Suprapubic skin (tissue), 4 donors: Measurements from ENCODE around the gene SND1. TPM values are rescaled to one million over a fixed set of nuclear protein-coding genes. Genes with fewer than 3 reads are reported as not detected.

Experiments
- DNase-seq, 2 donors: peaks; one replicate each; pipeline ENCODE4 v3.0.0-alpha.2; 2019; ENCODE audit warnings: low spot score in 2 of 2
- H3K27ac ChIP-seq: fragments of 200-600 bp; sonication (generic); one replicate; pipeline ENCODE4 v1.5.1; 2019
- H3K27me3 ChIP-seq: fragments of 200-600 bp; sonication (generic); one replicate; pipeline ENCODE4 v1.5.1; 2019
- H3K36me3 ChIP-seq: fragments of 200-600 bp; sonication (generic); one replicate; pipeline ENCODE4 v1.5.1; 2019
- H3K4me1 ChIP-seq: fragments of 200-600 bp; sonication (generic); one replicate; pipeline ENCODE4 v1.5.1; 2019
- H3K4me3 ChIP-seq: fragments of 200-600 bp; sonication (generic); one replicate; pipeline ENCODE4 v1.5.1; 2019; ENCODE audit warnings: mild to moderate bottlenecking
- H3K9me3 ChIP-seq: fragments of 200-600 bp; sonication (generic); one replicate; pipeline ENCODE4 v1.5.1; 2019
- EP300 ChIP-seq: sonication (generic); formaldehyde crosslinking; IDR thresholded peaks from one replicate; pipeline ENCODE4 v1.6.1; 2017; ENCODE audit warnings: antibody characterized with exemption
- POLR2A ChIP-seq, 2 donors: fragments of 450-650 bp; IDR thresholded peaks; one replicate each; pipeline ENCODE4 v1.6.1; 2017; ENCODE audit warnings: antibody characterized with exemption in 2 of 2, mild to moderate bottlenecking in 2 of 2, moderate library complexity in 2 of 2
- POLR2AphosphoS5 ChIP-seq, 3 donors: sonication (generic); formaldehyde crosslinking; IDR thresholded peaks; one replicate each; pipeline ENCODE4 v1.6.1; 2017; ENCODE audit warnings: antibody characterized with exemption in 3 of 3
- WGBS: methylation state at CpG from one replicate; pipeline ENCODE4 v1.1.5; 2018; 5-methylcytosine and 5-hydroxymethylcytosine counted together
- total RNA-seq, 4 donors: library from RNA; depleted of rRNA; stranded (reverse); fragments of >200 nt; gene quantifications; one replicate each; pipeline ENCODE4 v1.1.0, GENCODE V29; 2016
- TF ChIP-seq, protein P1 (sequence below), 2 donors: fragments of 200-600 bp in 1 of 2; fragments of 450-650 bp in 1 of 2; sonication (generic) in 1 of 2; IDR thresholded peaks; one replicate each; pipeline ENCODE4 v1.5.1; 2016 to 2019; ENCODE audit warnings: antibody characterized with exemption in 2 of 2, mild to moderate bottlenecking in 1 of 2, moderate library complexity in 1 of 2

The SND1 gene
- total RNA-seq, 4 donors from 2014 or later, result 72.2 to 99.8 (median 77.2) TPM

GRCh38 chr7:127690337-127690736 is 38.3 kb downstream of the SND1 start:
- 94% methylated on average over 3 of the region's 3 CpGs for WGBS
- TF ChIP-seq, protein P1, sequence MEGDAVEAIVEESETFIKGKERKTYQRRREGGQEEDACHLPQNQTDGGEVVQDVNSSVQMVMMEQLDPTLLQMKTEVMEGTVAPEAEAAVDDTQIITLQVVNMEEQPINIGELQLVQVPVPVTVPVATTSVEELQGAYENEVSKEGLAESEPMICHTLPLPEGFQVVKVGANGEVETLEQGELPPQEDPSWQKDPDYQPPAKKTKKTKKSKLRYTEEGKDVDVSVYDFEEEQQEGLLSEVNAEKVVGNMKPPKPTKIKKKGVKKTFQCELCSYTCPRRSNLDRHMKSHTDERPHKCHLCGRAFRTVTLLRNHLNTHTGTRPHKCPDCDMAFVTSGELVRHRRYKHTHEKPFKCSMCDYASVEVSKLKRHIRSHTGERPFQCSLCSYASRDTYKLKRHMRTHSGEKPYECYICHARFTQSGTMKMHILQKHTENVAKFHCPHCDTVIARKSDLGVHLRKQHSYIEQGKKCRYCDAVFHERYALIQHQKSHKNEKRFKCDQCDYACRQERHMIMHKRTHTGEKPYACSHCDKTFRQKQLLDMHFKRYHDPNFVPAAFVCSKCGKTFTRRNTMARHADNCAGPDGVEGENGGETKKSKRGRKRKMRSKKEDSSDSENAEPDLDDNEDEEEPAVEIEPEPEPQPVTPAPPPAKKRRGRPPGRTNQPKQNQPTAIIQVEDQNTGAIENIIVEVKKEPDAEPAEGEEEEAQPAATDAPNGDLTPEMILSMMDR (IDR thresholded peaks at IDR 0.05), result no peak
- TF ChIP-seq POLR2AphosphoS5 (IDR thresholded peaks at IDR 0.05), result no peak
- TF ChIP-seq POLR2A (IDR thresholded peaks at IDR 0.05), result no peak
- no peak for TF ChIP-seq EP300
- Histone ChIP-seq H3K4me3 (no peak overlapping the region), H3K36me3 (peaks cover 54% of the 10 kb centered on the region), H3K4me1 (peaks cover 3% of the 10 kb centered on the region), H3K27me3 (no peaks in the 10 kb centered on the region), H3K27ac (no peak overlapping the region), H3K9me3 (no peaks in the 10 kb centered on the region)
- DNase-seq, result no peak

DNA sequence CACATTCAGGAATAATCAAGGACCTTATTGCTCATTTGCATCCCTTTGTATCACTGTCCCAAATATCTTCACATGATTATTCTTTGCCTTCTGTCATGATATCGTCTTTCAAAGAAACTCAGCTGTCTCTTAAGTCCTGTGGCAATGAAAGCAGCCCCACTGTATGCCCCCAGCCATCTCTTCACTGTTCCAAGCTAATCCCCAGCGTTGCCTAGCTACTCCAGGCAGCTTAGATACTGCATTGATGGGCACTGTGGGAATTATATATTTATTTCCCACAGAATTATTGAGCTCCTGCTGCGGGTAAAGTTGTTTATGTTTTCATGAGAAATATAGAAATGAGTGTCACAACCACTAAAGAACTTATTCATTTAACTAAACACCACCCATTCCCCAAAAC is 38.8 kb downstream of the SND1 start:
- Histone ChIP-seq H3K36me3 (peaks cover 58% of the 10 kb centered on the region), H3K4me1 (peaks cover 3% of the 10 kb centered on the region), H3K9me3 (no peaks in the 10 kb centered on the region), H3K27me3 (no peaks in the 10 kb centered on the region), H3K4me3 (no peak overlapping the region), H3K27ac (no peak overlapping the region)
- 93% methylated on average over 3 of the region's 3 CpGs for WGBS
- TF ChIP-seq POLR2A (IDR thresholded peaks at IDR 0.05) (no peak), EP300 (no peak), POLR2AphosphoS5 (IDR thresholded peaks at IDR 0.05) (no peak)
- TF ChIP-seq, protein P1 (IDR thresholded peaks at IDR 0.05), result no peak
- DNase-seq, result no peak

GRCh38 chr7:127692200-127692599 is 40.2 kb downstream of the SND1 start:
- TF ChIP-seq POLR2AphosphoS5 (IDR thresholded peaks at IDR 0.05) (no peak), POLR2A (IDR thresholded peaks at IDR 0.05) (no peak), EP300 (no peak)
- TF ChIP-seq, protein P1 (IDR thresholded peaks at IDR 0.05), result no peak
- DNase-seq, result no peak
- H3K36me3 ChIP-seq, result peaks cover 53% of the 10 kb centered on the region
- no peaks in the 10 kb centered on the region for H3K27me3 ChIP-seq
- peaks cover 3% of the 10 kb centered on the region for H3K4me1 ChIP-seq
- H3K27ac ChIP-seq, result no peak overlapping the region
- H3K4me3 ChIP-seq, result no peak overlapping the region
- no peaks in the 10 kb centered on the region for H3K9me3 ChIP-seq
- WGBS, result 95% methylated on average over 1 of the region's 1 CpG

DNA sequence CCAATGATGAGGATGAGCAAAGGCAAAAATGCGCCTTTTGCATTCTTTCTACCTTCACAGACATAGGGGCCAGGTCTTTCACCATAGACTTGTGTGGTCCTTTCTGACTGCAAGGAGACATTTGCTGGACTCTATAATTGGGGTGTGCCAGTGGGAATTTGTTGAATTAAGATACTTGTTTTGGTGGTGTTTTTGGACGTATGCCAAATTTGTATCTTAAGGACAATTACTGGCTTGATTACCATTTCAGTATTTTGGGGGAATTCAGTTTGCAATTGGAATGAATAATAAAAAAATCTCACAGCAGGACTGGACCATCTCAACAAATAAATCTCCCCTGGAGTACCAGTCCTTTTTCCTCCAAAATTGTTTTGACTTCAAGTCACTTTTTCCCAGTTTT is 47.9 kb downstream of the SND1 start:
- DNase-seq, result no peak
- H3K9me3 ChIP-seq, result no peaks in the 10 kb centered on the region
- no peak overlapping the region for H3K27ac ChIP-seq
- TF ChIP-seq, protein P1 (IDR thresholded peaks at IDR 0.05), result no peak
- TF ChIP-seq POLR2AphosphoS5 (IDR thresholded peaks at IDR 0.05) (no peak), POLR2A (IDR thresholded peaks at IDR 0.05) (no peak)
- H3K4me3 ChIP-seq, result no peak overlapping the region
- no peaks in the 10 kb centered on the region for H3K27me3 ChIP-seq
- H3K36me3 ChIP-seq, result peaks cover 57% of the 10 kb centered on the region
- H3K4me1 ChIP-seq, result no peaks in the 10 kb centered on the region
- 79% methylated on average over 2 of the region's 2 CpGs for WGBS

DNA sequence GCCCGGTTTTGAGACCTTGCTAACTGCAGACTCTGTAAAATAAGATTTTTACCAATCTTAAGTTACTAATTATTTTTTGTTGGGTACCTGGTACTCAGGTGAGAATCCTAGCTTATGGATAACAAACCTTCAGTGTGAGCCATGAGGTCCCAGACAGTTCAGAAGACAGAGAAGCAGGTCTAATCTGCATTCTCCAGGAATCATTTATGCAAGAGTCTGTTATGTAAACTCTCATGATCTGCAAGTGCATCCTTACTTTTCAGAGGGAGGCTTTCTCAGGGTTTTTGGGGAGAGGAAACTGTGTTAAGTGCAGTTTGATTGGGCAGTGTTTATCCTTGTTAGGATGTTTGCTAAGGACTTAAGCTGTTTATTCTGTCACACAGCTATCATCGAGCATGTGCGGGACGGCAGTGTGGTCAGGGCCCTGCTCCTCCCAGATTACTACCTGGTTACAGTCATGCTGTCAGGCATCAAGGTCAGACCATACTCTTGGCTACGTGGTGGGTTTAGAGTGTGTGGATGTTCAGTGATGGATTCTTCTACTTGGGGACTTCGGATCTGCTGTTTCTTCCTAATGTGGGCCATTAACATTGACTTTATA is 50.2 kb downstream of the SND1 start:
- H3K4me1 ChIP-seq, result no peaks in the 10 kb centered on the region
- H3K27ac ChIP-seq, result no peak overlapping the region
- no peak overlapping the region for H3K4me3 ChIP-seq
- WGBS, result 95% methylated on average over 6 of the region's 6 CpGs
- TF ChIP-seq, protein P1 (IDR thresholded peaks at IDR 0.05), result no peak
- TF ChIP-seq POLR2AphosphoS5 (IDR thresholded peaks at IDR 0.05) (no peak), EP300 (no peak)
- H3K36me3 ChIP-seq, result peaks cover 64% of the 10 kb centered on the region
- DNase-seq, result no peak
- no peaks in the 10 kb centered on the region for H3K9me3 ChIP-seq
- H3K27me3 ChIP-seq, result no peaks in the 10 kb centered on the region
